Glomerular visceral epithelial cell (primary cell): Measurements from ENCODE around the gene EXTL2.
A peak's percentile ranks its signal among the peaks of the same experiment; 100 is the strongest.
"Not testable (repeated sequence)": the region's sequence is repeated elsewhere in the genome, so short reads cannot be mapped to it uniquely, and the experiment has no call there.

Experiments
- DNase-seq: peaks from one replicate; pipeline ENCODE4 v3.0.0-alpha.2; 2016; ENCODE audit errors: extremely low spot score

Gene EXTL2

DNA sequence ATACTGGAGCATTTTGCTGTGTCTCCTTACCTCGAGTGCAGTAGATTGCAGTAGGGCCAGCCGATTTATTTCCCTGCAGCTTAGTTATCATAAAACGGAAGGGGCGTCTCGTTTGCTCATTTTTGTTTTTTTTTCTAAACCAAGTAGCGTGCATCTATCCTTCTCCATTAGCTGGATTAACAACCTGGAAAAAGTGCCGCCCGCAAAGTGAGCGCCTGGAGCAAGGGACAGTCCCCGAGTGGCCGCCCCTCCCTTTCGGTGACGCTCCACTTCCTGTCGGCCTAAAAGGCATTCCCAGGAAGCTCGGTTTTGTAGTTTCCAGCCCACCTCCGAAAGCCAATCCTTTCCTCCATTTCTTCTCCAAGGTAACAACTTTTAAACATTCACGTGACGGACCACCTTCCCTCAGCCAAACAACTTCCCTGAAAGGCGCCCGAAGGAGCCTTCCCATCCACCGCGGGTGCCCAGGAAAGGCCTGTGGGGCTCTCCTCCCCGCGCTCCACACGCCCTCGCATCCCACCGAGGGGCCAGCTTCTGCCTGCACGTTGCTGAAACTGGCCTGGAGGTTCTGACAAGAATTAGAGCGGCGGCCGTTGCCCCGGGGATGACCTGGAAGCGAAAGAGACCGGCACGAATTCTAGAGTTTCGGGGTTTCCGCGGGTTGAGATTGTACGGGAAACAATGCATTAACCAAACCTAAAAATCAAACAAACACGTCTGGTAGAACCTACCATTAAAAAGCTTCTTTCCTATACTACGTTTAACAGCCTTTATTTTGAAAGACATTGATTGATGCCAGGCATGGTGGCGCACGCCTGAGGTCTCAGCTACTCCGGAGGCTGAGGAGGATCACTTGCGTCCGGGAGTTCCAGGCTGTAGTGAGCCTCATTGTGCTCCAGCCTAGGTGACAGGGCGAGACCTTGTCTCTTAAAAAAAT lies at the start of gene EXTL2:
Gene EXTL2 (minus strand): TSS at position 240 of the 937 bp plus-strand sequence. CDS start 6,085 bp downstream, outside the sequence.
- peak; percentile 93 for DNase-seq

- DNase-seq: no peak
Observed at GRCh38 chr1:100943533-100943932, 48.9 kb upstream of the EXTL2 start.

- no peak for DNase-seq
Observed at GRCh38 chr1:100942304-100943046, 47.8 kb upstream of the EXTL2 start.

DNA sequence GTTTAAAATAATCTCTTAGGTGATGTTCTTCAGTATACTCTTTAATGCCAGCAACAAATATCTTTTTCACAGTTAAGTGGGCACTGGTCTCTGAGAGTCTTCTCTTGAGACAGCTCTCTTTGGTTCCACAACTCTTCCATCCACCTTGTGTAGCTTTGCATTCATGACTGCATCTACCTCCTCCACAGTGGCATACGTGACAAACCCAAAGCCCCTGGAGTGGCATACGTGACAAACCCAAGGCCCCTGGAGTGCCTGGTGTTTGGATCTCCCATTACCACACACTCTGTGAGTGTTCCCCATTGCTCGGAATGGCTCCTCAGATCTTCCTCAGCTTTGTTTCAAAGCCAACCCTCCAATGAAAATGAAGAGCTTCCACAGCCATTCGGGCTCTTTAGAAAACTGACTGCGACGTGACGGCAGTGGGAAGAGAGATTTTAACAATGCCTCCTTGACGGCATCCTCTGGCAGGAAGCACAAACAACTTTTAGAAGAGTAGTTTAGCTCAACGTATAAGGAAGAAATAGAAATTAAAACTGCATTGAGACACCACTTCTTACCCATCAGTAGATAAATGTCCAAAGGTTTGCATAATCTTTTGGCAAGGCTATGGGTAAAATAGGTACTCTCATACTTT lies 47.1 kb upstream of the EXTL2 start:
- no peak for DNase-seq

GRCh38 chr1:100941098-100941527 lies 46.5 kb upstream of the EXTL2 start:
- no peak for DNase-seq

DNA sequence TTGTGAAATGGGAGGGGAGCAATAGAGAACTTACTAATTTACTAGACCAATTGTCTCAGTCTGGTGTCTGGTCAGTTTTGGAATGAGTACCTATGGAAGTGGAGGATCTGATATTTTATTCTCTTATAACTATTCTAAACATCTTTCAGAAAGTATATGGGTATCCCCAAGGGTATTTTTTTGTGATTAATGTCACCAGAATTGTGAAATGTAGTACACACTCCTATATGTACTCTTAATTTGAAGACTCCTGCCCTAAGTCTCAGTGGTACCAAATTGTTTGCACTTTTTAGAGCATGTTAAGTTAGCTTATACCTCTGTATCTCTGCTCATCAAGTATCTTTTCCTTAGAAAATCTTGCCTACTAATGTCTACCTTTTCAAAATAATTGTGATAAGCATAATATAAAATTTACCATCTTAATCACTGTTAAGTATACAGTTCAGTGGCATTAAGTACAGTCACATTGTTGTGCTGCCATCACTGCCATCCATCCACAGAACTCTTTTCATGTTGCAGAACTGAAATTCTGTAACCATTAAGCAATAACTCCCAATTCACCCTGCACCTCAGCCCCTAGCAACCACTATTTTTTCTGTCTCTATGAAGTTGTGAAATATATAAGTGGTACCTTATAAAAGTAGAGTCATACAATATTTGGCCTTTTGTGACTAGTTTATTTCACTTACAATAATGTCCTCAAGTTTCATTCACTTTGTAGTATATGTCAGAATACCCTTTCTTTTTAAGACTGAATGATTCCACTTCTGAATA lies 41.7 kb upstream of the EXTL2 start:
- DNase-seq: no peak

- not testable (repeated sequence) for DNase-seq
Observed at GRCh38 chr1:100933555-100933954, 38.9 kb upstream of the EXTL2 start.

DNA sequence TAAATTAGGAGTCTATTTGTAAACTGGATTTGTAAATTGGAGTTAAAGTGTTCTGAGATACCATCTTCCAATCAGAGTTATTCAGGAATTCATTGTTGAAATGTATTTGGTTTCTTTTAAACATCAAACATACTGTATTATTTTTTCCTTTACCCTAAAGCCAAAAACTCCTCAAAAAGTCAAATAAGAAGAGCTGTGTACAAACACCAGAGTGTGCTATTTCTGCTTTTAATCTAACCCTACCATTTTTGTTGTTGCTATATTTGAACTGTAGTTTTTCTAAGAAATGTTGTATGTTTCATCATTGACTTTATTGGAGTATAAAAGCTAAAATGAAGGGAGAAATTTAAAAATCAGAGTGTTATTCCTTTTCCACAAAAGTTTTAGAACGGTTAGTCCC lies 37.1 kb upstream of the EXTL2 start:
- no peak for DNase-seq

GRCh38 chr1:100930494-100930893 lies 35.9 kb upstream of the EXTL2 start:
- DNase-seq: no peak

DNA sequence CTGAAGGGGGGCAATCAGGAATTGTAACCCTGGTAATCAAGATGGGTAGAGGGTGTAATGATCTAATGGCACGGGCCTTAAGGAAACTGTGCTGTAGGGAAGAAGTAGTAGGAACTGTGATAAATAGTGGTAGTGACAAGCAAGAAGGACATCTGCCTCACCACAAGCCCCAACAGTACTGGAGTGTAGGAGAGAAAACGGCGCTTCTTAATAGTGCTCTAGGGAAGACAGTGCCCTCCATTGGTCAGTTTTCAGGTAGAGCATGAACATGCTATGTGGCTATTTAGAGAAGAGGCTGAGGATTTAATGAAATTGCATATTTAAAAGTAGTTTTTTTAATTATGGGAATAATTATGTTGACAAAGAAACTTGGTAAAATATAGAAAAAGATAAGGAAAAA lies 33.5 kb upstream of the EXTL2 start:
- no peak for DNase-seq

GRCh38 chr1:100927276-100927675 lies 32.6 kb upstream of the EXTL2 start:
- no peak for DNase-seq

- DNase-seq: no peak
Observed at GRCh38 chr1:100926240-100926639, 31.6 kb upstream of the EXTL2 start.

DNA sequence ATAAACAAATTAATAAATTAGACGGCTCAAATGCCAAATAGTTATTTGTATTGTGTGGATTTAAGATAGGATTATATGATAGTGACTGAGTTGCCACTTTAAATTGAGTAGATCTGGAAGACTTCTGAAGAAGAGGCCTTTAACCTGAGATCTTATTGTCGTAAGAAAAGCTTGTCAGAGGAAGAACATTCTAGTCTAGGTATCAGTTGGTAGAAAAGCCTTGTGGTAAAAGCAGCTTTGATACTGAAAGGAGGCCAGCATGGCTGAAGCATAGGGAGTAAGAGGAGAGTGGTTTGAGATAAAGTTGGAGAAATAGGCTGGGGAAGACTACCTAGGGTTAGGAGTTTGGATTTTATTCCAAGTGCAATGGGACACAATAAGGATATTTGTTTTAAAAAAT lies 30.3 kb upstream of the EXTL2 start:
- DNase-seq: no peak

GRCh38 chr1:100924212-100924611 lies 29.6 kb upstream of the EXTL2 start:
- peak; percentile 12 for DNase-seq

- DNase-seq: peak; percentile 59
Observed at GRCh38 chr1:100921110-100921706, 26.6 kb upstream of the EXTL2 start.

DNA sequence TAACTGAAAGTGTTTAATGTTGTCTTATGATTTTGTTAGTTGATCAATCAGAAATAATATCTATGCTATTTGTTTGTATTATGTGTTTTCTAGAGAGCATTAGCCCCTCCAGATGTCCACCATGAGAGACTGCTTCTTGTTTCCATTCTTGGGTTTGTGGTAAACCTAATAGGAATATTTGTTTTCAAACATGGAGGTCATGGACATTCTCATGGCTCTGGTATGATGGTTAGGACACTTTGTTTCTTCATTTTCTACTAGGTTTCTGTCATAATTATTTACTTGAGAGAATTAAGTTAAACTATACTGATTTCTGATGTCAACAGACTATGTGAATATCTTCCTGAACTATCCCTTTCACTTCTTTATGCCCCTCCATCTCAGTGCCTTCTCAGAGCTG lies 17.4 kb upstream of the EXTL2 start:
- DNase-seq: no peak

DNA sequence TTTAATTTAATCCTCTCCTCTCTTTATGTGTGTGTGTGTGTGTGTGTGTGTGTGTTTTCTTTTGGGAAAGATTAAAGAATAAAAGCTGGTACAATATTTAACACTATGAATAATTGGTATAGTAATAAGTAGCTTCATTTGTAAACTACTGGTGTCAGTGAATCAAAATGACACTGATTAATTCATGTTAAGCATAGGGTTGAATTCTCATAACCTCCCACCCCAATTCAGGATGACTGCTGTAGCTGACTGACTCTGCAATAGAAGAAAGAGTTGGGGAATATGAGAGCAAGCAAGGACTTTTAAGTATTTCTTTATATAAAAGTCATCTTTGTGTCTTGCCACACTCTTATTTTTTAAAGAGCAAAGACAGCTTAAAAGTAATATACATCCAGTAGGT lies 14.4 kb upstream of the EXTL2 start:
- no peak for DNase-seq

- DNase-seq: no peak
Observed at GRCh38 chr1:100907887-100908286, 13.2 kb upstream of the EXTL2 start.

GRCh38 chr1:100905181-100905580 lies 10.5 kb upstream of the EXTL2 start:
- no peak for DNase-seq

DNA sequence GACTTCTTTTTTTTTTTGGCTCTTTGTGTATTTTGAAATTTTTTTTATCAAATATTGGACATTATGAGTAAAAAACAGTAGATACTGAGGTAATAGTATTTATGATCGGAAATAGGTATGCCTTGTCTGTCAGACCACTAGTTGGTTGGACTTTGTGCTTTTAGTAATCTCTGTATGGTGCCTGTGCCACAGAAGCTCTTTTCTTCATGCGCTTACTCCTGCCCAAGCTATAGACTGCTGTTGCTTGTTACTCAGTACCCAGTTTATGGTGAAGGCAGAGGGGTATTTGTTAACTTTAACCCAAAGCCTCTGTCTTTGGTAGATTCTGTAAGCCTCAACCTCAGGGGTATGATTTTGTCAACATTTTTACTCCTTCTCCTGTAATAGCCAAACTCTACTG lies 9.9 kb upstream of the EXTL2 start:
- DNase-seq: no peak

DNA sequence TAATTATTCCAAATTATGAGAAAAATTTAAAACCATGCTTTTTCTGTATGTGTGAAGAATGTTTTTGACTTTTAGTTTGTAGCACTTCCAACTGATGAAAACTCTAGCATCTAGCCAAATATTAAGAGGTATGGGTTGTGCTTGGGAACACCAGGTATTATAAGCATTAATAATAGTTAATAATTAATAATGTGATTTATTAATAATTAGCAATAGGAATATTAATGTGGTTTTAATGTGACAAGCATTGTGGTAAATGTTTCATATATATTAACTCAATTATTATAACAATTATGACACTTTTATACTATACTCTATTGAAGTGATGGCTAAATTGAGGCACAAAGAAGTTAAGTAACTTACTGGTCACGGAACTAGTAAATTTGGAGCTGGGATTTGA lies 9.1 kb upstream of the EXTL2 start:
- no peak for DNase-seq
